Smooth muscle cell (in vitro differentiated cells): ENCODE results near the gene ACSM3. TPM values are rescaled to one million over a fixed set of nuclear protein-coding genes. Genes with fewer than 3 reads are reported as not detected.

ENCODE experiments used
- DNase-seq: peaks from one replicate; lab custom pipeline; 2025; ENCODE audit not compliant: unreplicated experiment; lab: John Stamatoyannopoulos, UW
- H2AFZ ChIP-seq: fragments of 200-600 bp; sonication (generic); 2 replicates; pipeline ENCODE4 v1.6.0; 2016; ENCODE audit warnings: antibody characterized with exemption, low read depth, mild to moderate bottlenecking
- H3F3A ChIP-seq: fragments of 200-600 bp; sonication (generic); 2 replicates; pipeline ENCODE4 v1.6.0; 2017; ENCODE audit warnings: antibody characterized with exemption, low read depth
- H3K27ac ChIP-seq: fragments of 200-600 bp; sonication (generic); 2 replicates; pipeline ENCODE4 v1.5.1; 2016; ENCODE audit warnings: low read depth, mild to moderate bottlenecking
- H3K27me3 ChIP-seq: fragments of 200-600 bp; sonication (generic); 2 replicates; pipeline ENCODE4 v1.6.1; 2016; ENCODE audit warnings: low read depth, mild to moderate bottlenecking
- H3K36me3 ChIP-seq: fragments of 200-600 bp; sonication (generic); 2 replicates; pipeline ENCODE4 v1.5.1; 2016; ENCODE audit warnings: low read depth
- H3K4me1 ChIP-seq: fragments of 200-600 bp; sonication (generic); 2 replicates; pipeline ENCODE4 v1.5.1; 2016; ENCODE audit warnings: low read depth
- H3K4me2 ChIP-seq: fragments of 200-600 bp; sonication (generic); 2 replicates; pipeline ENCODE4 v1.6.0; 2016; ENCODE audit warnings: mild to moderate bottlenecking
- H3K4me3 ChIP-seq: fragments of 200-600 bp; sonication (generic); 2 replicates; pipeline ENCODE4 v1.5.1; 2016; ENCODE audit warnings: mild to moderate bottlenecking
- H3K79me2 ChIP-seq: fragments of 200-600 bp; sonication (generic); 2 replicates; pipeline ENCODE4 v1.6.0; 2016; ENCODE audit warnings: low read depth, mild to moderate bottlenecking
- H3K9ac ChIP-seq: fragments of 200-600 bp; sonication (generic); 2 replicates; pipeline ENCODE4 v1.6.0; 2016; ENCODE audit warnings: low read depth
- H3K9me3 ChIP-seq: fragments of 200-600 bp; sonication (generic); replicated peaks from 2 replicates; pipeline ENCODE4 v1.5.1; 2016; ENCODE audit warnings: low read depth
- H4K20me1 ChIP-seq: fragments of 200-600 bp; sonication (generic); 2 replicates; pipeline ENCODE4 v1.6.0; 2016; ENCODE audit warnings: low read depth
- WGBS: methylation state at CpG from one replicate; pipeline ENCODE4 v1.1.7; 2016; ENCODE audit warnings: low lambda C conversion rate; 5-methylcytosine and 5-hydroxymethylcytosine counted together
- polyA plus RNA-seq: library from polyadenylated mRNA; unstranded; fragments of >200 nt; fragmentation: Nextera tagmentation; extraction: Ambion mirVana; gene quantifications from 2 replicates; pipeline ENCODE4 v1.2.1, GENCODE V29; 2016
- total RNA-seq: library from RNA; depleted of rRNA; stranded (reverse); fragments of >200 nt; gene quantifications from 2 replicates; pipeline ENCODE4 v1.2.3, GENCODE V29; 2014
- TF ChIP-seq, protein P1 (sequence below): fragments of 200-600 bp; sonication (generic); IDR thresholded peaks from 2 replicates; pipeline ENCODE4 v1.5.1; 2017; ENCODE audit warnings: borderline replicate concordance, mild to moderate bottlenecking, antibody characterized with exemption; ENCODE audit not compliant: insufficient read depth, poor library complexity, severe bottlenecking

Gene ACSM3
- total and polyA plus RNA-seq, 2 experiments from 2014 or later = 1.3 to 2.3 TPM

DNA sequence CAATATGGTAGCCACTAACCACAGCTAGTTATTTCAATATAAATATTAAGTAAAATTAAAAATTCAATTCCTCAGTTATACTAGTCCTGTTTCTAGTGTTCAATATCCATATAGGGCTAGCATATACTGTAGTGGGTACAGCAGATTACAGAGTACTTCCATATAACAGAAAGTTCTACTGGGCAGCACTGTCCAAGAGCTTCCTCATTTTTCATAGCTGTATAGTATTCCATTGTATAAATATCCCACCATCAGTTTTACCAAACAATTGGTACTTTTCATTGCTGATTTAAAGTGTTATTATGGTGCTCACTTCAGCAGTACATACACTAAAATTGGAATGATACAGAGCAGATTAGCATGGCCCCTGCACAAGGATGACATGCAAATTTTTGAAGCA lies 20.4 kb downstream of the ACSM3 start:
- no peak for DNase-seq
- no peaks in the 10 kb centered on the region for H3K36me3 ChIP-seq
- H3K27me3 ChIP-seq = no peaks in the 10 kb centered on the region
- no peak overlapping the region for H3K27ac ChIP-seq
- no peaks in the 10 kb centered on the region for H3K4me1 ChIP-seq
- no peak overlapping the region for H3K9ac ChIP-seq
- H3F3A ChIP-seq = no peaks in the 10 kb centered on the region
- H3K4me2 ChIP-seq = no peak overlapping the region
- H3K9me3 ChIP-seq = no peaks in the 10 kb centered on the region
- H3K79me2 ChIP-seq = no peaks in the 10 kb centered on the region
- no peak overlapping the region for H2AFZ ChIP-seq
- TF ChIP-seq, protein P1, sequence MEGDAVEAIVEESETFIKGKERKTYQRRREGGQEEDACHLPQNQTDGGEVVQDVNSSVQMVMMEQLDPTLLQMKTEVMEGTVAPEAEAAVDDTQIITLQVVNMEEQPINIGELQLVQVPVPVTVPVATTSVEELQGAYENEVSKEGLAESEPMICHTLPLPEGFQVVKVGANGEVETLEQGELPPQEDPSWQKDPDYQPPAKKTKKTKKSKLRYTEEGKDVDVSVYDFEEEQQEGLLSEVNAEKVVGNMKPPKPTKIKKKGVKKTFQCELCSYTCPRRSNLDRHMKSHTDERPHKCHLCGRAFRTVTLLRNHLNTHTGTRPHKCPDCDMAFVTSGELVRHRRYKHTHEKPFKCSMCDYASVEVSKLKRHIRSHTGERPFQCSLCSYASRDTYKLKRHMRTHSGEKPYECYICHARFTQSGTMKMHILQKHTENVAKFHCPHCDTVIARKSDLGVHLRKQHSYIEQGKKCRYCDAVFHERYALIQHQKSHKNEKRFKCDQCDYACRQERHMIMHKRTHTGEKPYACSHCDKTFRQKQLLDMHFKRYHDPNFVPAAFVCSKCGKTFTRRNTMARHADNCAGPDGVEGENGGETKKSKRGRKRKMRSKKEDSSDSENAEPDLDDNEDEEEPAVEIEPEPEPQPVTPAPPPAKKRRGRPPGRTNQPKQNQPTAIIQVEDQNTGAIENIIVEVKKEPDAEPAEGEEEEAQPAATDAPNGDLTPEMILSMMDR = no peak
- H3K4me3 ChIP-seq = no peak overlapping the region
- no peaks in the 10 kb centered on the region for H4K20me1 ChIP-seq

DNA sequence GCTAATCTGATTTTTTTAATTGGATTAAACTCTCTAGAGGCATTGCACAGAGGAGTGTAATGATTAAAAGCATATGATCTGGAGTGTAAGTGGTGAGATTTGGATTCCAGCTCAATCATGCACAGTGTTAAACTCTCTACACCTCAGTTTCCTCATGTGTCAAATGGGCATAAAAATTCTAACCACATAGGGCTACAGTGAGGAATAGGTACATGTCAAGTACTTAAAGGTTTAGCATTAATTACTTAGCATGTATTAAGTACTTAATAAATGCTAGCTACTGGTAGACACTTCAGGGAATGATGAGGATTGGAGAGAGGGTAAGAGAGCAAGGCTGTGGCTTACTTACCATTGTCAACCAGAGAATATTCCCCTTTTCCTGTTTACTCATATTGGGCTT lies 25.3 kb downstream of the ACSM3 start:
- TF ChIP-seq, protein P1 = no peak
- Histone ChIP-seq H3F3A (no peaks in the 10 kb centered on the region), H3K27ac (no peak overlapping the region), H4K20me1 (no peaks in the 10 kb centered on the region), H3K9me3 (no peaks in the 10 kb centered on the region), H3K4me1 (peaks cover 8% of the 10 kb centered on the region), H3K9ac (no peak overlapping the region), H2AFZ (no peak overlapping the region), H3K4me2 (no peak overlapping the region), H3K79me2 (no peaks in the 10 kb centered on the region), H3K27me3 (no peaks in the 10 kb centered on the region), H3K36me3 (no peaks in the 10 kb centered on the region), H3K4me3 (no peak overlapping the region)
- no peak for DNase-seq

DNA sequence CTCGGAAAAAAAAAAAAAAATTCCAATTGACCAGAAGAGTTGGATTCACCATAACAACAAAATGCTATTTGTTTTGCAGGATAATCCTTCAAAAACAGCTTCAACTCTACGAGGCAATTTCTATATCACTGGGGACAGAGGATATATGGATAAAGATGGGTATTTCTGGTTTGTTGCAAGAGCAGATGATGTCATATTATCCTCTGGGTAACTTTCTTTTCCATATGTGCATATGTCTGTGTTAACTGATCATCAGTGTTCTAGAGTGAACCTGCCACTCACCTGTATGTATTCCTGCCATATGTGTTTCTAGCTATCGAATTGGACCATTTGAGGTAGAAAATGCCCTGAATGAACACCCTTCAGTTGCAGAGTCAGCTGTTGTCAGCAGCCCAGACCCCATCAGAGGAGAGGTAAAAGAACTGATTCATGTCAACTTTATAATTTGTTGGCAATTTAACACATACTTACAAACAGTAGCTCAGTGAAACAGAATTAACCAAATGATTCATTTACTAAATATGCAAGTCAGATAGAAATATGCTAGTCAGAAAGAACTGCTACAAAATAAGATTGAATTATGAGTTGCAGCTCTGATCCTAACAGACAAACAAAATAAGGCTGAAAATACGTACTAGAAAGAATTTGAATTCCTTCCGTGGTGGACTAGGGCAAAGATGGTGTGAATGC lies 28.3 kb downstream of the ACSM3 start:
- Histone ChIP-seq H3K36me3 (no peaks in the 10 kb centered on the region), H3K9me3 (no peaks in the 10 kb centered on the region), H3K4me1 (peaks cover 8% of the 10 kb centered on the region), H4K20me1 (no peaks in the 10 kb centered on the region), H3K4me2 (no peak overlapping the region), H3K27me3 (no peaks in the 10 kb centered on the region), H2AFZ (no peak overlapping the region), H3K27ac (no peak overlapping the region), H3F3A (no peaks in the 10 kb centered on the region), H3K9ac (no peak overlapping the region), H3K4me3 (no peak overlapping the region), H3K79me2 (no peaks in the 10 kb centered on the region)
- no peak for DNase-seq
- 84% methylated on average over 5 of the region's 5 CpGs for WGBS
- TF ChIP-seq, protein P1 = no peak

DNA sequence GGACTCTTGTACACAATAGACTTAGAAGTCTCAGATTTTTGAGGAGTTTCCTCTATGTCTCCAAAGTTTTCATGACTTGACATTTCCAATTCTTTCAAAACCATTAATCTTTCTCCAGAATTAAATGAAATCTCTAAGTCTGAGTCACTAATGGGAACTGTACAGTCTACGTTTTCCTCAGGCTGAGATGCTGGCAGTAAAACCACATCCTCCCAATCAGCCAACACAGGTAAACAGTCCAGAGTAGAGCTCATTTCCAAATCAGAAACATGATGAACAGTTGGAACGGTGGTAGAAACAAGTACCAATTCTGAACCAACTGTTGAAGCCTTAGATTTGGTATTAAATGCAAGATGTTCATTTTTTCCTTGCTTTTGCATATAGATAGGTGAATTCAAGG lies 34.5 kb downstream of the ACSM3 start:
- H3F3A ChIP-seq = no peaks in the 10 kb centered on the region
- no peaks in the 10 kb centered on the region for H3K27me3 ChIP-seq
- no peak overlapping the region for H3K4me2 ChIP-seq
- H3K79me2 ChIP-seq = no peaks in the 10 kb centered on the region
- H3K9me3 ChIP-seq = no peaks in the 10 kb centered on the region
- no peaks in the 10 kb centered on the region for H3K4me1 ChIP-seq
- DNase-seq = no peak
- WGBS = 84% methylated on average over 2 of the region's 2 CpGs
- H3K9ac ChIP-seq = no peak overlapping the region
- H3K4me3 ChIP-seq = no peak overlapping the region
- TF ChIP-seq, protein P1 = no peak
- no peak overlapping the region for H2AFZ ChIP-seq
- H3K27ac ChIP-seq = no peak overlapping the region
- no peaks in the 10 kb centered on the region for H3K36me3 ChIP-seq
- no peaks in the 10 kb centered on the region for H4K20me1 ChIP-seq
